ENCODE measurements around the gene NTNG1. TPM values are rescaled to one million over a fixed set of nuclear protein-coding genes. Genes with fewer than 3 reads are reported as not detected.

The NTNG1 gene
- total and polyA plus RNA-seq, 10 of the 15 experiments (the other 5 are each of a cell fraction or from before 2014, with no cell fraction given), result 0.18 to 2.3 (median 1.1) TPM; not detected in 1

GRCh38 chr1:107286125-107286524, 145.3 kb downstream of the NTNG1 start:
- H3K4me2 ChIP-seq (ENCODE audit: control insufficient read depth, insufficient read depth), result no peak overlapping the region
- 6% methylated on average over 4 of the region's 4 CpGs for WGBS (ENCODE audit: insufficient coverage, insufficient replicate concordance, low lambda C conversion rate, missing lambda C conversion rate)
- POLR2A ChIA-PET, result no interaction called here
- no peak overlapping the region for H2AFZ ChIP-seq (ENCODE audit: control insufficient read depth, low read depth, low read length)
- H4K20me1 ChIP-seq (ENCODE audit: control insufficient read depth, insufficient read depth), result no peaks in the 10 kb centered on the region
- H3K4me1 ChIP-seq (ENCODE audit: control insufficient read depth, insufficient read depth, low read length), result no peaks in the 10 kb centered on the region
- no peak overlapping the region for H3K9ac ChIP-seq (ENCODE audit: control insufficient read depth, insufficient read depth, low read length)
- BruUV-seq (replicated peaks), result no TSS peak
- DNase-seq (ENCODE audit: low read depth, low spot score), result no peak
- no peak for FAIRE-seq
- H3K79me2 ChIP-seq (ENCODE audit: control insufficient read depth, insufficient read depth, low read length), result no peaks in the 10 kb centered on the region
- ATAC-seq, result peak; percentile 40; the same call in 2 of the 3 replicates
- in situ Hi-C loops (cut with MboI) (loop anchor here (25.0 kb wide), 1 partner anchor 251 kb away; no protein-coding TSS in a partner anchor), intact Hi-C loops (cut with micrococcal nuclease; ENCODE audit: unreplicated experiment) (no loop called here)
- RAD21 ChIA-PET (ENCODE audit: unreplicated experiment), result interaction anchor here (1.0 kb wide), 1 partner anchor 9 kb away, joined by 6 read pairs; no protein-coding TSS in a partner anchor
- H3K27me3 ChIP-seq (replicated peaks in 1 of 2; ENCODE audit: control insufficient read depth in 2 of 2, insufficient read depth in 2 of 2, low read length in 1 of 2), result no peaks in the 10 kb centered on the region
- SMC1A ChIA-PET (ENCODE audit: uncharacterized antibody, unreplicated experiment), result interaction anchor here (1.2 kb wide), 1 partner anchor 14 kb away, joined by 5 read pairs; no protein-coding TSS in a partner anchor
- H3K27ac ChIP-seq (ENCODE audit: control insufficient read depth, insufficient read depth), result no peak overlapping the region
- H3K36me3 ChIP-seq (ENCODE audit: control insufficient read depth in 2 of 2, insufficient read depth in 2 of 2, low read length in 1 of 2), result no peaks in the 10 kb centered on the region
- no peak overlapping the region for H3K4me3 ChIP-seq
- H3K9me3 ChIP-seq (replicated peaks; ENCODE audit: control insufficient read depth, insufficient read depth, low read length), result no peaks in the 10 kb centered on the region
- CTCF ChIA-PET, result interaction anchor here (1.8 to 1.9 kb wide), 2 partner anchors 9 to 13 kb away, joined by 5 to 7 read pairs; no protein-coding TSS in a partner anchor
- TF ChIP-seq KDM1A (IDR thresholded peaks at IDR 0.05; ENCODE audit: borderline replicate concordance), result no peak
- no peak for TF ChIP-seq FOXK2 (IDR thresholded peaks at IDR 0.05)
- TF ChIP-seq, protein P1, sequence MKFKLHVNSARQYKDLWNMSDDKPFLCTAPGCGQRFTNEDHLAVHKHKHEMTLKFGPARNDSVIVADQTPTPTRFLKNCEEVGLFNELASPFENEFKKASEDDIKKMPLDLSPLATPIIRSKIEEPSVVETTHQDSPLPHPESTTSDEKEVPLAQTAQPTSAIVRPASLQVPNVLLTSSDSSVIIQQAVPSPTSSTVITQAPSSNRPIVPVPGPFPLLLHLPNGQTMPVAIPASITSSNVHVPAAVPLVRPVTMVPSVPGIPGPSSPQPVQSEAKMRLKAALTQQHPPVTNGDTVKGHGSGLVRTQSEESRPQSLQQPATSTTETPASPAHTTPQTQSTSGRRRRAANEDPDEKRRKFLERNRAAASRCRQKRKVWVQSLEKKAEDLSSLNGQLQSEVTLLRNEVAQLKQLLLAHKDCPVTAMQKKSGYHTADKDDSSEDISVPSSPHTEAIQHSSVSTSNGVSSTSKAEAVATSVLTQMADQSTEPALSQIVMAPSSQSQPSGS (IDR thresholded peaks at IDR 0.05; ENCODE audit: low read length), result 0 out of 2 replicates have a peak, but pooled peaks have one; percentile 19
- peak; percentile 56 for TF ChIP-seq JUNB (IDR thresholded peaks at IDR 0.05)
- no peak for TF ChIP-seq DPF2 (IDR thresholded peaks at IDR 0.05)
- no peak for TF ChIP-seq JUND (IDR thresholded peaks at IDR 0.05; ENCODE audit: low read depth, low read length)
- TF ChIP-seq ZZZ3 (IDR thresholded peaks at IDR 0.05; ENCODE audit: control insufficient read depth, insufficient read length, low read depth), result no peak
- TF ChIP-seq, protein P2, sequence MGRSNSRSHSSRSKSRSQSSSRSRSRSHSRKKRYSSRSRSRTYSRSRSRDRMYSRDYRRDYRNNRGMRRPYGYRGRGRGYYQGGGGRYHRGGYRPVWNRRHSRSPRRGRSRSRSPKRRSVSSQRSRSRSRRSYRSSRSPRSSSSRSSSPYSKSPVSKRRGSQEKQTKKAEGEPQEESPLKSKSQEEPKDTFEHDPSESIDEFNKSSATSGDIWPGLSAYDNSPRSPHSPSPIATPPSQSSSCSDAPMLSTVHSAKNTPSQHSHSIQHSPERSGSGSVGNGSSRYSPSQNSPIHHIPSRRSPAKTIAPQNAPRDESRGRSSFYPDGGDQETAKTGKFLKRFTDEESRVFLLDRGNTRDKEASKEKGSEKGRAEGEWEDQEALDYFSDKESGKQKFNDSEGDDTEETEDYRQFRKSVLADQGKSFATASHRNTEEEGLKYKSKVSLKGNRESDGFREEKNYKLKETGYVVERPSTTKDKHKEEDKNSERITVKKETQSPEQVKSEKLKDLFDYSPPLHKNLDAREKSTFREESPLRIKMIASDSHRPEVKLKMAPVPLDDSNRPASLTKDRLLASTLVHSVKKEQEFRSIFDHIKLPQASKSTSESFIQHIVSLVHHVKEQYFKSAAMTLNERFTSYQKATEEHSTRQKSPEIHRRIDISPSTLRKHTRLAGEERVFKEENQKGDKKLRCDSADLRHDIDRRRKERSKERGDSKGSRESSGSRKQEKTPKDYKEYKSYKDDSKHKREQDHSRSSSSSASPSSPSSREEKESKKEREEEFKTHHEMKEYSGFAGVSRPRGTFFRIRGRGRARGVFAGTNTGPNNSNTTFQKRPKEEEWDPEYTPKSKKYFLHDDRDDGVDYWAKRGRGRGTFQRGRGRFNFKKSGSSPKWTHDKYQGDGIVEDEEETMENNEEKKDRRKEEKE (IDR thresholded peaks at IDR 0.05), result no peak
- TF ChIP-seq KAT2A (conservative IDR thresholded peaks at IDR 0.05; ENCODE audit: control insufficient read depth, low read depth, low read length), result no peak
- TF ChIP-seq, protein P3, sequence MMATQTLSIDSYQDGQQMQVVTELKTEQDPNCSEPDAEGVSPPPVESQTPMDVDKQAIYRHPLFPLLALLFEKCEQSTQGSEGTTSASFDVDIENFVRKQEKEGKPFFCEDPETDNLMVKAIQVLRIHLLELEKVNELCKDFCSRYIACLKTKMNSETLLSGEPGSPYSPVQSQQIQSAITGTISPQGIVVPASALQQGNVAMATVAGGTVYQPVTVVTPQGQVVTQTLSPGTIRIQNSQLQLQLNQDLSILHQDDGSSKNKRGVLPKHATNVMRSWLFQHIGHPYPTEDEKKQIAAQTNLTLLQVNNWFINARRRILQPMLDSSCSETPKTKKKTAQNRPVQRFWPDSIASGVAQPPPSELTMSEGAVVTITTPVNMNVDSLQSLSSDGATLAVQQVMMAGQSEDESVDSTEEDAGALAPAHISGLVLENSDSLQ (IDR thresholded peaks at IDR 0.05), result no peak
- no peak for TF ChIP-seq RELA (IDR thresholded peaks at IDR 0.05; ENCODE audit: borderline replicate concordance, partially characterized antibody)
- TF ChIP-seq CEBPB (IDR thresholded peaks at IDR 0.05; ENCODE audit: borderline replicate concordance in 1 of 2, low read depth in 2 of 2, low read length in 2 of 2), result no peak
- TF ChIP-seq NBN (IDR thresholded peaks at IDR 0.05), result no peak
- TF ChIP-seq ZBTB40 (IDR thresholded peaks at IDR 0.05; ENCODE audit: borderline replicate concordance), result no peak
